Measurements from ENCODE around the gene ERN1. TPM values are rescaled to one million over a fixed set of nuclear protein-coding genes. Genes with fewer than 3 reads are reported as not detected.

ERN1 gene
- total RNA-seq, 1 donor from 2014 or later = 16.7 TPM

- peak overlapping the region; percentile 78 for H3K27ac Mint-ChIP-seq (ENCODE audit: unreplicated experiment)
- DNase-seq (ENCODE audit: low spot score) = no peak
These were observed 130.0 kb downstream of the ERN1 start for GRCh38 chr17:63999680-64000531.

GRCh38 chr17:63998721-63999679 is 130.9 kb downstream of the ERN1 start:
- H3K4me3 Mint-ChIP-seq (ENCODE audit: unreplicated experiment) = peak overlapping the region; percentile 85

More at GRCh38 chr17:63999680-64000531, 130.0 kb downstream of the ERN1 start:
- Mint-ChIP-seq H3K27me3 (ENCODE audit: unreplicated experiment) (peaks cover 19% of the 10 kb centered on the region), H3K4me1 (ENCODE audit: unreplicated experiment) (peaks cover 44% of the 10 kb centered on the region), H3K9me3 (ENCODE audit: unreplicated experiment) (no peaks in the 10 kb centered on the region), H3K36me3 (ENCODE audit: low read depth, unreplicated experiment) (peaks cover 22% of the 10 kb centered on the region), H3K4me3 (ENCODE audit: unreplicated experiment) (peak overlapping the region; percentile 85)
- no peak for TF ChIP-seq CTCF (IDR thresholded peaks at IDR 0.05; ENCODE audit: unreplicated experiment)

GRCh38 chr17:63998050-63998720 is 131.8 kb downstream of the ERN1 start, which contains the start of gene PRR29:
PRR29 (plus strand) TSS chr17:63998351; CDS start chr17:63998365, 14 bp downstream.
- peak; percentile 92 for DNase-seq (ENCODE audit: low spot score)
- Mint-ChIP-seq H3K27ac (ENCODE audit: unreplicated experiment) (peak within 1 kb of the TSS; percentile 95), H3K4me3 (ENCODE audit: unreplicated experiment) (peak within 1 kb of the TSS; percentile 92), H3K9me3 (ENCODE audit: unreplicated experiment) (no peaks in the 10 kb centered on the region), H3K4me1 (ENCODE audit: unreplicated experiment) (peaks cover 34% of the 10 kb centered on the region), H3K27me3 (ENCODE audit: unreplicated experiment) (peaks cover 17% of the 10 kb centered on the region), H3K36me3 (ENCODE audit: low read depth, unreplicated experiment) (peaks cover 8% of the 10 kb centered on the region)
- TF ChIP-seq CTCF (IDR thresholded peaks at IDR 0.05; ENCODE audit: unreplicated experiment) = no peak

More at GRCh38 chr17:63998721-63999679, 130.9 kb downstream of the ERN1 start:
- H3K4me1 Mint-ChIP-seq (ENCODE audit: unreplicated experiment) = peaks cover 41% of the 10 kb centered on the region
- no peaks in the 10 kb centered on the region for H3K9me3 Mint-ChIP-seq (ENCODE audit: unreplicated experiment)
- peak overlapping the region; percentile 78 for H3K27ac Mint-ChIP-seq (ENCODE audit: unreplicated experiment)
- TF ChIP-seq CTCF (IDR thresholded peaks at IDR 0.05; ENCODE audit: unreplicated experiment) = no peak
- H3K36me3 Mint-ChIP-seq (ENCODE audit: low read depth, unreplicated experiment) = peaks cover 16% of the 10 kb centered on the region
- DNase-seq (ENCODE audit: low spot score) = no peak
- H3K27me3 Mint-ChIP-seq (ENCODE audit: unreplicated experiment) = peaks cover 17% of the 10 kb centered on the region

- peak; percentile 72 for DNase-seq (ENCODE audit: low spot score)
- peaks cover 37% of the 10 kb centered on the region for H3K4me1 Mint-ChIP-seq (ENCODE audit: unreplicated experiment)
- no peaks in the 10 kb centered on the region for H3K9me3 Mint-ChIP-seq (ENCODE audit: unreplicated experiment)
- peaks cover 8% of the 10 kb centered on the region for H3K36me3 Mint-ChIP-seq (ENCODE audit: low read depth, unreplicated experiment)
- H3K27ac Mint-ChIP-seq (ENCODE audit: unreplicated experiment) = peak overlapping the region; percentile 95
- peaks cover 17% of the 10 kb centered on the region for H3K27me3 Mint-ChIP-seq (ENCODE audit: unreplicated experiment)
- no peak for TF ChIP-seq CTCF (IDR thresholded peaks at IDR 0.05; ENCODE audit: unreplicated experiment)
- peak overlapping the region; percentile 92 for H3K4me3 Mint-ChIP-seq (ENCODE audit: unreplicated experiment)
These were observed 132.4 kb downstream of the ERN1 start for GRCh38 chr17:63997341-63998048.

All from endothelial cell (in vitro differentiated cells).